ENCODE data around the gene ZNF358.

ZNF358 gene

GRCh38 chr19:7480222-7480969 is 35.5 kb upstream of the ZNF358 start:
- FAIRE-seq = no peak
- DNase-seq (ENCODE audit: insufficient read length, low spot score) = no peak
- TF ChIP-seq CTCF (IDR thresholded peaks at IDR 0.05; ENCODE audit: insufficient read depth, missing control alignments) = no peak

GRCh38 chr19:7480970-7481255 is 35.0 kb upstream of the ZNF358 start:
- DNase-seq (ENCODE audit: insufficient read length, low spot score) = no peak
- TF ChIP-seq CTCF (IDR thresholded peaks at IDR 0.05; ENCODE audit: insufficient read depth, missing control alignments) = no peak
- FAIRE-seq = no peak

GRCh38 chr19:7482584-7483439 is 33.1 kb upstream of the ZNF358 start:
- FAIRE-seq (no peak), DNase-seq (ENCODE audit: insufficient read length, low spot score) (no peak)
- TF ChIP-seq CTCF (IDR thresholded peaks at IDR 0.05; ENCODE audit: insufficient read depth, missing control alignments) = no peak

- DNase-seq (ENCODE audit: insufficient read length, low spot score) (no peak), FAIRE-seq (no peak)
These were observed 32.1 kb upstream of the ZNF358 start for GRCh38 chr19:7483720-7484201.

GRCh38 chr19:7486923-7487322 is 29.0 kb upstream of the ZNF358 start:
- DNase-seq (ENCODE audit: insufficient read length, low spot score) (no peak), FAIRE-seq (no peak)
- no peak for TF ChIP-seq CTCF (IDR thresholded peaks at IDR 0.05; ENCODE audit: insufficient read depth, missing control alignments)

More at GRCh38 chr19:7483720-7484201, 32.1 kb upstream of the ZNF358 start:
- TF ChIP-seq CTCF (IDR thresholded peaks at IDR 0.05; ENCODE audit: insufficient read depth, missing control alignments) = no peak

GRCh38 chr19:7488736-7489353 is 27.1 kb upstream of the ZNF358 start, which contains the start of gene PEX11G:
PEX11G (minus strand) TSS chr19:7489035; CDS start chr19:7489010, 25 bp downstream.
- DNase-seq (ENCODE audit: insufficient read length, low spot score) (no peak), FAIRE-seq (no peak)
- TF ChIP-seq CTCF (IDR thresholded peaks at IDR 0.05; ENCODE audit: insufficient read depth, missing control alignments) = no peak

Measured in D721Med (cell line).